CD14-positive monocyte (primary cell): ENCODE results near the gene SHROOM1. TPM values are rescaled to one million over a fixed set of nuclear protein-coding genes. Genes with fewer than 3 reads are reported as not detected.

Source experiments
- DNase-seq, 3 donors: peaks; one replicate each; pipeline ENCODE4 v3.0.0-alpha.2; 2011 to 2022
- H2AFZ ChIP-seq: 2 replicates; pipeline ENCODE4 v1.6.0; 2012; ENCODE audit warnings: mild to moderate bottlenecking, low read depth, low read length, inconsistent platforms; ENCODE audit not compliant: insufficient read depth, poor library complexity, severe bottlenecking
- H3K27ac ChIP-seq, 2 donors: 1 replicate in 1 of 2; 2 replicates in 1 of 2; pipeline ENCODE4 v1.5.1; 2012 to 2013; ENCODE audit warnings: low read length in 2 of 2, control low read depth in 1 of 2, inconsistent platforms in 1 of 2, low read depth in 1 of 2, mild to moderate bottlenecking in 1 of 2
- H3K27me3 ChIP-seq, 2 donors: one replicate each; pipeline versions ENCODE4 v1.6.0 to v1.6.1; 2011 to 2013; ENCODE audit warnings: low read length in 2 of 2; ENCODE audit not compliant: control insufficient read depth in 2 of 2, insufficient read depth in 2 of 2
- H3K36me3 ChIP-seq, 2 donors: replicated peaks in 1 of 2; 1 replicate in 1 of 2; 2 replicates in 1 of 2; pipeline versions ENCODE4 v1.5.1 to v1.6.1; 2012 to 2013; ENCODE audit warnings: low read length in 2 of 2, control low read depth in 1 of 2, inconsistent platforms in 1 of 2, mild to moderate bottlenecking in 1 of 2; ENCODE audit not compliant: insufficient read depth in 2 of 2, control insufficient read depth in 1 of 2
- H3K4me1 ChIP-seq, 2 donors: 1 replicate in 1 of 2; 2 replicates in 1 of 2; pipeline versions ENCODE4 v1.5.1 to v1.6.1; 2012 to 2013; ENCODE audit warnings: low read length in 2 of 2, control low read depth in 1 of 2, inconsistent platforms in 1 of 2, mild to moderate bottlenecking in 1 of 2, moderate library complexity in 1 of 2; ENCODE audit not compliant: insufficient read depth in 2 of 2, control insufficient read depth in 1 of 2
- H3K4me2 ChIP-seq: replicated peaks from 2 replicates; pipeline ENCODE3; 2012; ENCODE audit warnings: low read length, moderate library complexity, mild to moderate bottlenecking; ENCODE audit not compliant: poor library complexity, severe bottlenecking; ENCODE audit errors: extremely low read depth
- H3K4me3 ChIP-seq, 3 experiments: fragments of 200-600 bp in 1 of 3; sonication (generic) in 1 of 3; replicated peaks in 1 of 3; 1 replicate in 2 of 3; 2 replicates in 1 of 3; pipeline ENCODE4 v1.5.1; 2011 to 2013; ENCODE audit warnings: low read length in 3 of 3, mild to moderate bottlenecking in 3 of 3, control low read depth in 2 of 3, low read depth in 2 of 3, inconsistent platforms in 1 of 3, moderate library complexity in 1 of 3
- H3K79me2 ChIP-seq: 2 replicates; pipeline ENCODE4 v1.6.0; 2012; ENCODE audit warnings: mild to moderate bottlenecking, control low read depth, inconsistent platforms, low read length, moderate library complexity; ENCODE audit not compliant: insufficient read depth
- H3K9ac ChIP-seq: 2 replicates; pipeline ENCODE4 v1.6.0; 2017; ENCODE audit warnings: low read length, mild to moderate bottlenecking; ENCODE audit not compliant: insufficient read depth, poor library complexity, severe bottlenecking
- H3K9me3 ChIP-seq, 2 donors: replicated peaks in 1 of 2; 1 replicate in 1 of 2; 2 replicates in 1 of 2; pipeline versions ENCODE4 v1.5.1 to v1.6.1; 2012 to 2013; ENCODE audit warnings: low read length in 2 of 2, control low read depth in 1 of 2; ENCODE audit not compliant: control insufficient read depth in 1 of 2, insufficient read depth in 1 of 2
- H4K20me1 ChIP-seq: 2 replicates; pipeline ENCODE4 v1.6.0; 2012; ENCODE audit warnings: mild to moderate bottlenecking, low read length, control low read depth, moderate library complexity; ENCODE audit not compliant: insufficient read depth
- H3K27ac Mint-ChIP-seq, 7 donors: one replicate each; pipeline ENCODE4 v1.8.0; 2020; ENCODE audit warnings: mild to moderate bottlenecking in 7 of 7, mixed read lengths in 7 of 7, moderate library complexity in 6 of 7, inconsistent platforms in 2 of 7
- H3K27me3 Mint-ChIP-seq, 3 donors: one replicate each; pipeline ENCODE4 v1.8.0; 2021 to 2022; ENCODE audit warnings: low read depth in 3 of 3, mild to moderate bottlenecking in 3 of 3, mixed read lengths in 3 of 3, moderate library complexity in 3 of 3, inconsistent platforms in 1 of 3
- H3K36me3 Mint-ChIP-seq, 2 donors: one replicate each; pipeline ENCODE4 v1.8.0; 2020; ENCODE audit warnings: mixed read lengths in 2 of 2, inconsistent platforms in 1 of 2, mild to moderate bottlenecking in 1 of 2
- H3K4me1 Mint-ChIP-seq: one replicate; pipeline ENCODE4 v1.8.0; 2020; ENCODE audit warnings: mild to moderate bottlenecking, mixed read lengths
- H3K4me3 Mint-ChIP-seq, 2 donors: one replicate each; pipeline ENCODE4 v1.8.0; 2020; ENCODE audit warnings: mild to moderate bottlenecking in 2 of 2, mixed read lengths in 2 of 2, moderate library complexity in 1 of 2
- H3K9me3 Mint-ChIP-seq, 7 donors: one replicate each; pipeline ENCODE4 v1.8.0; 2020 to 2022; ENCODE audit warnings: mixed read lengths in 7 of 7, mild to moderate bottlenecking in 6 of 7, moderate library complexity in 6 of 7, inconsistent platforms in 2 of 7
- WGBS: methylation state at CpG from one replicate; pipeline ENCODE4 v1.1.5; 2013; ENCODE audit warnings: missing lambda C conversion rate; ENCODE audit not compliant: insufficient coverage; 5-methylcytosine and 5-hydroxymethylcytosine counted together
- intact Hi-C, 2 donors: fragments of 100-400 bp; cut with micrococcal nuclease; formaldehyde crosslinking; loops; one replicate each; pipeline versions ENCODE4 v1.15.0 to v1.15.1; 2023
- polyA plus RNA-seq, 3 donors: library from polyadenylated mRNA; depleted of rRNA in 1 of 3; unstranded in 2 of 3; stranded (reverse) in 1 of 3; fragments of 300-500 nt in 2 of 3; fragments of >200 nt in 1 of 3; fragmentation: Illumina TruSeq in 2 of 3; gene quantifications; 1 replicate in 2 of 3; 2 replicates in 1 of 3; pipeline ENCODE4 v1.2.3, GENCODE V29; 2012 to 2021
- TF ChIP-seq, protein P1 (sequence below): fragments of 200-600 bp; IDR thresholded peaks from one replicate; pipeline ENCODE4 v1.8.0; 2022; ENCODE audit warnings: antibody characterized with exemption, mild to moderate bottlenecking

SHROOM1 gene
- polyA plus RNA-seq, 3 donors: 6.4 to 27.0 (median 16.1) TPM

- Histone ChIP-seq H2AFZ (peak within 1 kb of the TSS; percentile 51), H3K4me1 (peaks cover 0 to 23% of the 10 kb centered on the region in 2 donors), H3K9me3 (peaks cover 4 to 19% of the 10 kb centered on the region in 2 donors), H3K4me2 (peak within 1 kb of the TSS; percentile 57), H3K36me3 (no peaks in the 10 kb centered on the region), H3K27me3 (peaks cover 50 to 79% of the 10 kb centered on the region in 2 donors), H3K4me3 (peak within 1 kb of the TSS in 1 of 3 experiments; percentile 50), H3K79me2 (no peaks in the 10 kb centered on the region), H3K27ac (no peak within 1 kb of the TSS), H3K9ac (peak within 1 kb of the TSS; percentile 8), H4K20me1 (no peaks in the 10 kb centered on the region)
- peaks cover 65 to 74% (median 66%) of the 10 kb centered on the region in 3 donors for H3K27me3 Mint-ChIP-seq
- TF ChIP-seq, protein P1, sequence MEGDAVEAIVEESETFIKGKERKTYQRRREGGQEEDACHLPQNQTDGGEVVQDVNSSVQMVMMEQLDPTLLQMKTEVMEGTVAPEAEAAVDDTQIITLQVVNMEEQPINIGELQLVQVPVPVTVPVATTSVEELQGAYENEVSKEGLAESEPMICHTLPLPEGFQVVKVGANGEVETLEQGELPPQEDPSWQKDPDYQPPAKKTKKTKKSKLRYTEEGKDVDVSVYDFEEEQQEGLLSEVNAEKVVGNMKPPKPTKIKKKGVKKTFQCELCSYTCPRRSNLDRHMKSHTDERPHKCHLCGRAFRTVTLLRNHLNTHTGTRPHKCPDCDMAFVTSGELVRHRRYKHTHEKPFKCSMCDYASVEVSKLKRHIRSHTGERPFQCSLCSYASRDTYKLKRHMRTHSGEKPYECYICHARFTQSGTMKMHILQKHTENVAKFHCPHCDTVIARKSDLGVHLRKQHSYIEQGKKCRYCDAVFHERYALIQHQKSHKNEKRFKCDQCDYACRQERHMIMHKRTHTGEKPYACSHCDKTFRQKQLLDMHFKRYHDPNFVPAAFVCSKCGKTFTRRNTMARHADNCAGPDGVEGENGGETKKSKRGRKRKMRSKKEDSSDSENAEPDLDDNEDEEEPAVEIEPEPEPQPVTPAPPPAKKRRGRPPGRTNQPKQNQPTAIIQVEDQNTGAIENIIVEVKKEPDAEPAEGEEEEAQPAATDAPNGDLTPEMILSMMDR: no peak
- peaks cover 6 to 14% of the 10 kb centered on the region in 2 donors for H3K36me3 Mint-ChIP-seq
- intact Hi-C loops: loop anchor here in 1 of 2 donors (10.0 kb wide), 1 partner anchor 308 kb away; no protein-coding TSS in a partner anchor
- no peak within 1 kb of the TSS for H3K27ac Mint-ChIP-seq
- H3K9me3 Mint-ChIP-seq: peaks cover 0 to 19% (median 9%) of the 10 kb centered on the region in 7 donors
- WGBS: 3% methylated on average over 62 of the region's 68 CpGs
- peaks cover 14% of the 10 kb centered on the region for H3K4me1 Mint-ChIP-seq
- peak within 1 kb of the TSS; percentile 64 to 74 for H3K4me3 Mint-ChIP-seq
- DNase-seq: no peak
Observed at GRCh38 chr5:132812781-132813598, 17.5 kb downstream of the SHROOM1 start, which contains the start of gene SOWAHA. SOWAHA (plus strand) TSS chr5:132813302; CDS start chr5:132813622, 320 bp downstream.

DNA sequence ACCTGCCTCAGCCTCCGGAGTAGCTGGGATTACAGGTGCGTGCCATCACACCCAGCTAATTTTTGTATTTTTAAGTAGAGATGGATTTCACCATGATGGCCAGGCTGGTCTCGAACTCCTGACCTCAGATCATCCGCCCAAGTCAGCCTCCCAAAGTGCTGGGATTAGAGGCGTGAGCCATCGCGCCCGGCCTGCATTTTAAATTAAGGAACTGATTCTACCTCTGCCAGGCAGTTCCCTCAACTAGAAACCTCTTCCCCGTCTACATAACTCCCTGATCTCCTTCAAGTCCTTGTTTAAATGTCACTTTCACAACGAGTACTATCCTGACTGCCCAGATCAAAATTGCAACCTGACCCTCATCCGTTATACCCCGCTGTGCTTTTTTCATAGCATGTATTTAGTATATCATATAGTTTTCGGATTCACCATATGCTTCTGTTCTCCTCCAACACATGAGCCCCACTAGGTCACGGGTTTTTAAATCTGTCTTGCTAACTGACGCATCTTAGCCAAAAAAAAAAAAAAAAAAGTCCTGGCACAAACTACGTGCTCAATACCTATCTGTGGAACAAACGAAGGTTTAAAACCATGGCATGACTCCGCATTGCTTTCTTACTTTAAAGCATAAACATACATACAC, 18.2 kb downstream of the SHROOM1 start:
- Histone ChIP-seq H3K36me3 (no peaks in the 10 kb centered on the region), H3K9ac (no peak overlapping the region), H3K4me2 (no peak overlapping the region), H3K27ac (no peak overlapping the region), H4K20me1 (no peaks in the 10 kb centered on the region), H3K4me1 (peaks cover 0 to 23% of the 10 kb centered on the region in 2 donors), H3K27me3 (peaks cover 48 to 78% of the 10 kb centered on the region in 2 donors), H2AFZ (no peak overlapping the region), H3K9me3 (peaks cover 4 to 19% of the 10 kb centered on the region in 2 donors), H3K4me3 (no peak overlapping the region), H3K79me2 (no peaks in the 10 kb centered on the region)
- Mint-ChIP-seq H3K4me1 (peaks cover 14% of the 10 kb centered on the region), H3K4me3 (peak overlapping the region in 1 of 2 donors; percentile 74), H3K36me3 (peaks cover 6 to 14% of the 10 kb centered on the region in 2 donors), H3K27me3 (peaks cover 65 to 77% (median 66%) of the 10 kb centered on the region in 3 donors), H3K27ac (no peak overlapping the region), H3K9me3 (peaks cover 0 to 19% (median 9%) of the 10 kb centered on the region in 7 donors)
- 10% methylated on average over 2 of the region's 18 CpGs for WGBS
- TF ChIP-seq, protein P1: no peak
- DNase-seq: peak; percentile 42 to 50 (median 49)
- intact Hi-C loops: loop anchor here in 1 of 2 donors (10.0 kb wide), 1 partner anchor 307 kb away; no protein-coding TSS in a partner anchor
